ENCODE results near the gene TEX14.

The TEX14 gene

DNA sequence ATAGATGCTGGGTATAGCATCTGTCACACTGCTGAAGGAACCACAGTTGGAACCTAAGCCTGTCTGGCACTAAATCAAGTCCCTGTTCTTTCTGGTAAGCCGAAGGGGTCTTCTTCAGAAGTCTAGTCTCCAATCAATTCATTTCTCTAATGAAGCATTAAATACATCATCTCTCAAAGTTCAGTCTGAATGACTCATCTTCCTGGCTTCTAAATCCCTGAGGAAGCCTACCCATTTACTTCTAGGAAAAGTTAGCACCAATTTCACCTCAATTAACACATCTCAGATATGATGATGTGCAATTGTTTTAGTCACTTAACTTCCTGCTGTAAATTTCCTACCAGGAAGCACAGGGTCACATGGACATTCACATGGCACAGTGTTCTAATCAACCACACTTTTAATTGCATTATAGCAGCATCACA is 49.9 kb downstream of the TEX14 start:
- DNase-seq = no peak

DNA sequence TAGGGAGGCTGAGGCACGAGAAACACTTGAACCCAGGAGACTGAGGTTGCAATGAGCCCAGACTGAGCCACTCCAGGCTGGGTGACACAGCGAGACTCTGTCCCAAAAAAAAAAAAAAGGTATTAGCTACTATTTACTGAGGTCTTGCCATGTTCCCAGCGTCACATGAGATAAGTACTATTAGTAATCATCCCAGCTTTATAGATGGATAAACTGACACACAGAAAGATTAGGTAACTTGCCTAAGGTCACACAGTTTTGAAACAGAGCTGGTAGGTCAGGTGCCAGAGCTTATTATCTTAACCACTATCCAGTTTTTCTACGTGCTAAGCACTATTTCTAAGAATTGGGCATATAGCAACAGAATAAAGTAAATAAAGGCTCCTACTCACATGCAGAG is 51.6 kb downstream of the TEX14 start:
- DNase-seq = no peak

DNA sequence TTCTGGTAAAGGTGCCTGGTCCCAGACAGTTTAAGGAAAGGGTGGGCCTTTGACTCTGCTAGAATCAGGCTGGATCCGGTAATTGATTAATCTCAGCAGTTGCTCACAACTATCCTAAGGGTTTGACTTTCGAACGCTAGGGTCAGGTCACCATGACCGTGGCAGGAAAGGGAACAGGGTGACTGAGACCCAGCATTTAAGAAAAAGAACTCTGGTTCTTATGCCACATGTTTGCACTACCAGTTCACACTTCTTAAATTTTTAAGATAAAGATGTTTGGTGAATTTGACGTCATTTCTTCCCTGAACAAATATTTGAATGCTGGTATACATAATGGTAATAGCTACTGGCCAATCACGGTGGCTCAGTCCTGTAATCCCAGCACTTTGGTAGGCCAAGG is 52.2 kb downstream of the TEX14 start:
- no peak for DNase-seq

DNA sequence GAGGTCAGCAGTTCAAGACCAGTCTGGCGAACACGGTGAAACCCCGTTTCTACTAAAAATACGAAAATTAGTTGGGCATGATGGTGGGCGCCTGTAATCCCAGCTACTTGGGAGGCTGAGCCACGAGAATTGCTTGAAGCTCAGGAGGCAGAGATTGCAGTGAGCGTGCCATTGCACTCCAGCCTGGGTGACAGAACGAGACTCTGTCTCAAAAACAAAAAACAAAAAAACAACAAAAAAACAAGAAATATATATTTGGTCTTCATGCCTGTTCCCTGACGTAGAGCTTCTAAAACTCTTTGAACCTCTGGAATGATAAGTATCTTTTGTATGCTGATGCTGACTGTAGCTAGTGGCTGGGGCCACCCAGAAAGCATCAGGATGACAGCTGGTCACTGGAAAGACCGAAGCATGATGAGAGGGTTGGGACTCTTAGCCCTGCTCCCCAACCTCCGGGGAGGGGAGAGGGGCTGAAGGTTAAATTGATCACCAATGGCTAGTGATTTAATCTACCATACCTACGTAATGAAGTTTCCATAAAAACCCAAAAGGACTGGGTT is 54.8 kb downstream of the TEX14 start:
- DNase-seq = no peak

- peak; percentile 72 for DNase-seq
Observed at GRCh38 chr17:58632324-58633314, 59.2 kb downstream of the TEX14 start.

GRCh38 chr17:58631523-58632323 is 60.1 kb downstream of the TEX14 start:
- DNase-seq = peak; percentile 98

DNA sequence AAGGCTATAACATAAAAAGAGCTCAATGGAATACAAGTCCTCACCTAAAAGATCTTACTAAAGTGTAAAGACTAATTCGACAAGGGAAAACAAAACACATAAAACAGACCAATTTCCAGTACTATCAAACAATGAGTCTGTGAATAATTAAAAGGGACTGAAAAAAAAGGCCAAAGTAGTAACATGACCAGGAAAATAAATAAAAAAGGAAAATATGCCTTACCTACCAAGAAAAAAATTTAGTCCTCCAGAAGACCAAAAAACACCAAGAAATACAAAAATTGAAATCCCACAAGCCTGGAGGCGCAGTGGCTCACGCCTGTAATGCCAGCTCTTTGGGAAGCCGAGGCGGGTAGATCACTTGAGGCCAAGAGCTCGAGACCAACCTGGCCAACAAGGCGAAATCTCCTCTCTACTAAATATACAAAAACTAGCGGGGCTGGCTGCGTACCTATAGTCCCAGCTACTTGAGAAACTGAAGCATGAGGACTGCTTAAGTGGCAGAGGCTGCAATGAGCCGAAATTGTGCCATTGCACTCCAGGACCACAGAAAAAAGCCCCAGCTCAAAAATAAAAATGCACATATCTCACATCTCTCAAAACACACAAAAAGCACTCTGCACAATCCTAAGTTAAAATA is 60.8 kb downstream of the TEX14 start:
- DNase-seq = no peak

DNA sequence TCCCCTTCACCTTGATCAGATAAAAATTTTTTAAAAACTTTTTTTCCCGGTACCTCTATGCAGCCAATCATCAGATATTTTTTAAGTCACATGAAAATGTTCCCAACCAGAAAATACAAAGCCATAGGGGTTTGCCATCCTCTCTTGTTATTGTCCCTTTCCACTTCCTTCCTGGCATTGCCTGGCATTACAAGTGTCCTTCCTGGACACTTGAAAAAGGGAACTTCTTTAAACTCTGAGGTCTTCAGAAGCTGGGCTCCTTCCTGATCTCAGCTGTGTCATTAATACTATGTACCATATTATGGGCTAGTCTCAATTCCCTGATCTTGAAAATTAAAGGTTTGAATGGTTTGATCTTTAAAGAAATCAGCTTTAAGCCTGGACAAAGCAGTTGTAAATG is 64.9 kb downstream of the TEX14 start:
- no peak for DNase-seq

DNA sequence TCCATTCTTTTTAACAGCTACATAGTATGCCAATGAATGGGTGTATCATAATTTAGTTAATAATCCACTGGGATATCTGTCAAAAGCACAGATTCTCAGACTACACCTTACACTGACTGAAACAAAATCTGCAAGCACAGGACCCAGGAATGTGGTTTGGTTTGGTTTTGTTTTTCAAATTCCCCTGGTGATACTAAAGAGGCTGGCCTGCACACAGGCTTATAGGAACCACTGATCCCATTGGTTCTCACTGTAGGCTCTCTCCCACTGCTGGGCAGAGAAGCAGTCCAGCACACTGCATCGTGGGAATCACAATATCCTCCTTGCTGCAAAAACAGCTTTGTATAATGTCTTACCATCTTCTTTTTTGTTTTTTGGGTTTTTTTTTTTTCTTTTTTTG is 67.1 kb downstream of the TEX14 start:
- no peak for DNase-seq

DNA sequence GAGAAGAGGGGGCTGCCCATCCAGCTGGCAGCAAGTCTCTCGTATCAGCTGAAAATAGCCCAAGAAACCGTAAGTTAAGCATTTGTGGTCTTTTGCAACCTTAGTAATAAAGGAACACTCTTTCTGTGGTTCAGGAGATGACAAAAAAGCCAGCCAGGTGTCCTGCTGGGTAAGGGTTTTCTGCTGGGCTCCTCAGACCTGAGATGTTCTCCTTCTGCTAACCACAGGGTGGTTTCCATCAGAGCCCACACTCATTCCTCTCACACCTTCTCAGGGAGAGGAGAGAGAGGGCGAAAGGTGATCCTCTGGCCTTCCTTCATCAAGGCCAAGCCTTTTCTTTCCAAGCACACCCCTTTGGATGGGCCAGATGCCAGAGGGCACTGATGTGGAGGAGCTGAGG is 70.7 kb downstream of the TEX14 start:
- no peak for DNase-seq

DNA sequence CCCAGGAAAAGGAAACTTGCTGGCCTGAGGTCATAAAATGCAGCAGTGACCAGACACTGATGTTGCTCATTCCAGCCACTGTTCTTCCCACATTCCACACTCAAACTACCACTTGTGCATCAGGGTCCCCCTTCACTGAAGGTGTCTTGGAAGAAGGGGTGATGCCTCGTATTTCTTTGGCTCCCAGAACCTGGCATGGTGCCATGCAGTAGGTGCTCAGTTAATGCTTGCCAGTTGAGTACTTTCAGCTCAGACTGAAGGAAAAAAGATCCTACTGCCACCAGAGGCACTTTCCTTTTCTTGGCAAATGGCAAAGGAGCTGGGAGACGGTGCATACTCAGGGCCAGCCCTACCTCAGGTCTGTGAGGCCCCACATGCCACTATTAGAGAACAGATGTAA is 73.5 kb downstream of the TEX14 start:
- no peak for DNase-seq

DNA sequence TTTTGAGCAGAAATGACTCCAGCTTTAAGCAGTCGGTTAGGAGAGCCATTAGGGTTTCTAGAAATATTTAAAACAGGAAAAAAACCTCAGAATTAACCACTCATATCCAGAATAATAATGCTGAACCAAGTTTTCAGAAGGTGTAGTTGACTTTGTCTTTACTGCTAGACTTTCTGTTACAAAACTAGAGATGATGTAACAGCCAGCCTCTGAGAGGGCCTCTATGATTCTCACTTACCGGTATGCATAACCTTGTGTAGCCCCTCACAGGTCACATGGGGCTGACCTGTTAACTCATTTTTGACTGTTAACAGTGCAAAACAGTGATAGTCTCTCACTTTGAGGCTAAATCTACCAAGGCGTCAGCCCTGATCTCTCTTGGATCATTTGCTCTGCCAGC is 74.3 kb downstream of the TEX14 start:
- no peak for DNase-seq

DNA sequence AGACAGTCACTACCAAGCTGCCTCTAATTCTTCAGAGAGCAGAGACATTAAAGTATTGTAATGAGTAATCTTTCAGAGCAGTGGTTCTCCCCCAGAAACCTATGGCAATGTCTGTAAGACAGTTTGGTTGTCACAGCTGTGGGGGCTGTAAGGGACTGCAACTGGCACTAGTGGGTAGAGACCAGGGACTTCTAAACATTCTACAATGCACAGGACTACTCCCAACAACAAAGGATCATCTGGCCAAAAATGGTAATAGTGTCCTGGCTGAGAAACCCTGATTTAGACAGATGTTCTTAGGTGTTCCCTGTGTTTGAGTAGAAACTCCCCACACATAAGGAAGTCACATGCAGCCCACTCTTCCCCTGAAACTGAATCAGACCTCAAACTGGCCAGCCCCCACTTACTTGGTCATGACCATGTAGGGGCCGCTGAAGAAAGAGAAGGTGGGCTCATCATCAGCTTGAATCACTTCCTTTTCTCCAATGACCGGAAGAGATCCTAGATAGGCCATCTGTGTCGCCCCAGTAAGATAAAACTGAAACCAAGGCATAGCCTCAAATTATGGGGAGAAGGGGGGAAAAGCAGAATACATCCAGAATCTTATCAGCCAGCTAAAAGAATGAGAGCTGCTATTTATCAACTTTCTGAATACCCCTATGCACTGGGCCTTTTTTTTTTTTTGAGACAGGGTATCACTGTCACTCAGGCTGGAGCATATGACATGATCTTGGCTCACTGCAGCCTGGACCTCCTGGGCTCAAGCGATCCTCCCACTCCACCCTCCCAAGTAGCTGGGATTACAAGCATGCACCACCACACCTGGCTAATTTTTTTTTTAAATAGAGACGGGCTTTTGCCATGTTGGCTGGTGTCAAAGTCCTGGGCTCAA is 75.8 kb downstream of the TEX14 start:
- no peak for DNase-seq

GRCh38 chr17:58614859-58615459 is 76.9 kb downstream of the TEX14 start:
- no peak for DNase-seq

DNA sequence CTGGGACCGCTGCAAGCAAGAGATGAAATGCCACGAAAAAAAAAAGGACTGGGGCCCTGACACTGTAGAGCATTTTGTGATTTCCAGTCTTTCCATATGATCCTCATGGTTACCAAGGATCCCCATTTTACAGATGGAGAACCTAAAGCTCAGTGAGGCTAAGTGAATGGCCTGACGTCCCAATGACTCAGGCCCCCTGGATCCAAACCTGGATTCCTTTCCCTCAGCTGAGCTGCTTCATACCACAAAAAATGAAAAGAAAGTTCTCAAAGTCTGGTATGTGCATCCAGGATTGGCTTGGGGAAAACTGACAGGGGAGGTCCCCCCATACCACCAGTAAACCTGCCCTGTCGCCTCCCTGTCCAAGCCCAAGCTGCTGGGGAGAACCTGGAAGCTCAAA is 80.5 kb downstream of the TEX14 start:
- DNase-seq = no peak

- no peak for DNase-seq
Observed at GRCh38 chr17:58606934-58607333, 84.9 kb downstream of the TEX14 start.

GRCh38 chr17:58605986-58606385 is 85.9 kb downstream of the TEX14 start:
- no peak for DNase-seq

- no peak for DNase-seq
Observed at GRCh38 chr17:58605470-58605869, 86.4 kb downstream of the TEX14 start.

DNA sequence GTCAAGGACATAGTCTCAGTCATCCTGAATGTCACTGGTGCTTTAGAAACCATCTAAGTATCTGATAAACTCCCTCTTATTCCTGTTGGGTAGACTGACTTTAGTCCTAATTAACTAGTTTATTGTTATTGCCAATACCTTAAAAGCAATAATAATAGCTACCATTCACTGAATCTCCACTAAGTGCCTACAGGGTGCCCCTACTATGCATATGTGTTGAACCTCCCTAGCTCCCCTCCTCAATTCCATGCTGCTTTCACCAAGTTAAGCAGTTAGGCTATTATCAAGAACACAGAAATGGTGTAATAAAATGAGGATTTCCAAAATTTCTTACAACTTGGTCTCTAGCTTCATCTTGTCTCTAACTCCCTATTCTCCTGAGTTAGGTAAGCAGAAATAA is 89.9 kb downstream of the TEX14 start:
- DNase-seq = no peak

DNA sequence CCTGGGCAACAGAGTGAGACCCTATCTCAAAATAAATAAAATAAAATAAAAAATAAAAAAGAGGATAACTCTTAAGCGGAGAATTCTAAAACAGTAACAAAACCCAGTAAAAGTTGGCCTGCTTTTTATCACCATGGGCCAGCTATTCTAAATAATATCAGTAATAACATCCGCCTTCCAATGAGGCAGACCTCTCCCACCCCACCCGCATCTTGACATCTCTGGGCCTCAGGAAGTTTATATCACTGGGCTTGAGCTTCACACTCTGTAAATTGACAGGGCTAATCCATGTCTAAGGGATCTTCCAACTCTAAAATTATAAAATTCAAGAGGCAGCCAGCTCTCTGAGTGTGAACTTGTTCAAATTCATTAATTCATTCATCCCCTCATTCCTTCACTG is 94.5 kb downstream of the TEX14 start:
- no peak for DNase-seq

GRCh38 chr17:58595194-58595792 is 96.6 kb downstream of the TEX14 start:
- no peak for DNase-seq
